Vagina (tissue), 2 donors: ENCODE results near the gene PAX2. TPM values are rescaled to one million over a fixed set of nuclear protein-coding genes. Genes with fewer than 3 reads are reported as not detected.

Experiments
- DNase-seq, 2 donors: peaks; one replicate each; pipeline ENCODE4 v3.0.0-alpha.2; 2017; ENCODE audit errors: extremely low spot score in 2 of 2
- H3K27ac ChIP-seq: fragments of 200-600 bp; sonication (generic); one replicate; pipeline ENCODE4 v1.5.1; 2019
- H3K27me3 ChIP-seq: fragments of 200-600 bp; sonication (generic); one replicate; pipeline ENCODE4 v1.5.1; 2019
- H3K36me3 ChIP-seq, 2 donors: fragments of 200-600 bp; sonication (generic); one replicate each; pipeline ENCODE4 v1.5.1; 2017 to 2019
- H3K4me1 ChIP-seq: fragments of 200-600 bp; sonication (generic); one replicate; pipeline ENCODE4 v1.5.1; 2019
- H3K4me3 ChIP-seq, 2 donors: fragments of 200-600 bp; sonication (generic); 1 replicate in 1 of 2; 2 replicates in 1 of 2; pipeline ENCODE4 v1.5.1; 2016 to 2019
- H3K9me3 ChIP-seq: fragments of 200-600 bp; sonication (generic); one replicate; pipeline ENCODE4 v1.5.1; 2019
- POLR2A ChIP-seq, 2 donors: fragments of 450-650 bp; IDR thresholded peaks; one replicate each; pipeline ENCODE4 v1.6.1; 2017; ENCODE audit warnings: antibody characterized with exemption in 2 of 2, mild to moderate bottlenecking in 2 of 2, moderate library complexity in 2 of 2
- POLR2AphosphoS5 ChIP-seq, 2 donors: sonication (generic); formaldehyde crosslinking; IDR thresholded peaks; one replicate each; pipeline ENCODE4 v1.9.0; 2017; ENCODE audit warnings: antibody characterized with exemption in 2 of 2, mild to moderate bottlenecking in 2 of 2, low read depth in 1 of 2; ENCODE audit not compliant: insufficient read depth in 1 of 2
- intact Hi-C: fragments of 100-400 bp; cut with DNase I; formaldehyde crosslinking; loops from one replicate; pipeline ENCODE4 v1.15.1; 2023
- total RNA-seq: library from RNA; depleted of rRNA; stranded (reverse); fragments of >200 nt; gene quantifications from one replicate; pipeline ENCODE4 v1.2.3, GENCODE V29; 2016
- TF ChIP-seq, protein P1 (sequence below), 3 experiments: fragments of 450-650 bp in 2 of 3; fragments of 200-600 bp in 1 of 3; sonication (generic) in 1 of 3; IDR thresholded peaks; one replicate each; pipeline ENCODE4 v1.5.1; 2017 to 2019; ENCODE audit warnings: antibody characterized with exemption in 3 of 3, mild to moderate bottlenecking in 2 of 3, moderate library complexity in 2 of 3

Gene PAX2
- total RNA-seq, 1 donor from 2014 or later = not detected

DNA sequence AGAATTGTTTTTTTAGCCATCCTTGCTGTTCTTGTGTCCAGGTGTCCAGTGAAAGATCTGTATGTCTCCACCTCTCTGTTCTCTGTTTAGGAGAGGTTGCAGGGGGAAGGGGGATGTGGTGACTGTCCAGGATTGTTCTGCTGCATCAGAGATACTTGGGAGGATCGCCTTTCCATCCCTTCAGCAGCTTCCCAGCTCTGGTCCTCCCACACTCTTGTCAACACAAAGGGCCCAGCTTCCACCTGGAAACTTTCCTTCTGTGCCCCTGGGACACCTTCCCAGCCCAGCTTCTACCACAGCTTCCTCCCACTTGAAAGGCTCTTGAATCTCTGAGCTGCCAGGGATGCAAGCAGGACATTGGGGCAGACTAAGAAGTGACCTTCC is 85.3 kb downstream of the PAX2 start:
- Histone ChIP-seq H3K27ac (no peak overlapping the region), H3K4me3 (no peak overlapping the region), H3K4me1 (peaks cover 36% of the 10 kb centered on the region), H3K9me3 (no peaks in the 10 kb centered on the region), H3K36me3 (no peaks in the 10 kb centered on the region), H3K27me3 (peaks cover 24% of the 10 kb centered on the region)
- intact Hi-C loops = no loop called here
- DNase-seq = no peak
- TF ChIP-seq POLR2AphosphoS5 (IDR thresholded peaks at IDR 0.05; ENCODE audit: insufficient read depth in 1 of 2, low read depth in 1 of 2) (no peak), POLR2A (IDR thresholded peaks at IDR 0.05) (no peak)
- TF ChIP-seq, protein P1, sequence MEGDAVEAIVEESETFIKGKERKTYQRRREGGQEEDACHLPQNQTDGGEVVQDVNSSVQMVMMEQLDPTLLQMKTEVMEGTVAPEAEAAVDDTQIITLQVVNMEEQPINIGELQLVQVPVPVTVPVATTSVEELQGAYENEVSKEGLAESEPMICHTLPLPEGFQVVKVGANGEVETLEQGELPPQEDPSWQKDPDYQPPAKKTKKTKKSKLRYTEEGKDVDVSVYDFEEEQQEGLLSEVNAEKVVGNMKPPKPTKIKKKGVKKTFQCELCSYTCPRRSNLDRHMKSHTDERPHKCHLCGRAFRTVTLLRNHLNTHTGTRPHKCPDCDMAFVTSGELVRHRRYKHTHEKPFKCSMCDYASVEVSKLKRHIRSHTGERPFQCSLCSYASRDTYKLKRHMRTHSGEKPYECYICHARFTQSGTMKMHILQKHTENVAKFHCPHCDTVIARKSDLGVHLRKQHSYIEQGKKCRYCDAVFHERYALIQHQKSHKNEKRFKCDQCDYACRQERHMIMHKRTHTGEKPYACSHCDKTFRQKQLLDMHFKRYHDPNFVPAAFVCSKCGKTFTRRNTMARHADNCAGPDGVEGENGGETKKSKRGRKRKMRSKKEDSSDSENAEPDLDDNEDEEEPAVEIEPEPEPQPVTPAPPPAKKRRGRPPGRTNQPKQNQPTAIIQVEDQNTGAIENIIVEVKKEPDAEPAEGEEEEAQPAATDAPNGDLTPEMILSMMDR (IDR thresholded peaks at IDR 0.05) = no peak

DNA sequence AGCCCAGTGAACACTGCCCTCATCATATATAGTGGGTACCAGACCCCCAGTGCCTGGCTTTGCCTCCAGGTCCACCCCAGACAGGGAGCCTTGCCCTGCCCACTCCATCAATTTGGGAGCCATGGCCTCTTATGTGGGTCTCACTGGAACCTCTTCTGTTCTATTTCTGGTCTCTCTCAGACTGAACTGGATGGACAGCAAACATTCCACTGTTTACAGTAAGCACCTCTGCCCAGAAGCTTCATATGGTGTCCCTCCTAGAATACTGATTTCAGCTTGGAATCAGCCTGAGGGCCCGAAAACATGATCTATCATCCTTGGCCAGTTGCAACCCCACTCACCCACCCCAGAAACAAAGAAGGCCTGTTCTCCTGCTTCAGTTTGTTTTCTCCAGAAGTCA is 86.4 kb downstream of the PAX2 start:
- Histone ChIP-seq H3K9me3 (no peaks in the 10 kb centered on the region), H3K27ac (no peak overlapping the region), H3K27me3 (peaks cover 21% of the 10 kb centered on the region), H3K4me1 (peaks cover 30% of the 10 kb centered on the region), H3K36me3 (no peaks in the 10 kb centered on the region), H3K4me3 (no peak overlapping the region)
- TF ChIP-seq POLR2AphosphoS5 (IDR thresholded peaks at IDR 0.05; ENCODE audit: insufficient read depth in 1 of 2, low read depth in 1 of 2) = no peak
- no peak for TF ChIP-seq POLR2A (IDR thresholded peaks at IDR 0.05)
- TF ChIP-seq, protein P1 (IDR thresholded peaks at IDR 0.05) = no peak
- DNase-seq = no peak
- intact Hi-C loops = no loop called here

DNA sequence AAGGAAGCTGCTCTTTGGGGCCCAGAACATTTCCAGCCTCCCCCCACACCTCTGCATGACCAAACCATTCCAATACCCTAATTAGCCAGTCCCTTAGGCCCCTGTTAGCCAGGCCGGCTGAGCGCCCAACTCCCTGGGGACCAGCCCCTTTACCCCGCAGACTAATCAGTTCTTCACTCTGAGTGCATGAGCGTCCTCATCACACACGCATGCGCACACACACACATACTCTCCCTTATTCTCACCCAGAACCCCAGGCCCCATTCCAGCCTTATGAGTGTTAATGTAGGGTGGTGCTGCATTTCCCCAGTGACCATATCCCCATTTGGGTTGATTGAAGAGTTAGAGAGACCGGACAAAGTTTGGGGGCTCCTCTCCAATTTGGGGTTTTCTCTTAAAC is 90.4 kb downstream of the PAX2 start:
- intact Hi-C loops = no loop called here
- Histone ChIP-seq H3K27me3 (peaks cover 4% of the 10 kb centered on the region), H3K9me3 (no peaks in the 10 kb centered on the region), H3K4me1 (no peaks in the 10 kb centered on the region), H3K36me3 (no peaks in the 10 kb centered on the region), H3K4me3 (no peak overlapping the region), H3K27ac (no peak overlapping the region)
- DNase-seq = no peak
- TF ChIP-seq POLR2AphosphoS5 (IDR thresholded peaks at IDR 0.05; ENCODE audit: insufficient read depth in 1 of 2, low read depth in 1 of 2) (no peak), POLR2A (IDR thresholded peaks at IDR 0.05) (no peak)
- TF ChIP-seq, protein P1 (IDR thresholded peaks at IDR 0.05) = no peak

DNA sequence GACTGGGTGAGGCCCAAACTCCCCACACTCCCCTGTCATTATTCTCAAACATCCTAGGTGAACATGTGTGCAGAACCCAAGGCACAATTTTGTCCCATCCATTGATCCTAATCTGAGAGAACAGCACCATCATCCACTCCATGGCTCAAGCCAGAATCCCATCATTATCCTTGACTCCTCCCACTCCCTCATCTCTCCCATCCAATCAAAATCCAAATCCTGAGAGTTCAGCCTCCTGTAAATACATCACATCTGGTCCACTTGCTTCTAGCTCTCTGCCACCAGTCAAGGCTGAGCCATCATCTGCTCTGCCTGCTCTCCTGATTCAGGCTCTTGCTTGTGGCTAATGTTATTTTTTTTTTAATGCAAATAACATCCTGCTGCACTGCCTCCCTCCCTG is 91.5 kb downstream of the PAX2 start:
- Histone ChIP-seq H3K4me1 (no peaks in the 10 kb centered on the region), H3K4me3 (no peak overlapping the region), H3K36me3 (no peaks in the 10 kb centered on the region), H3K9me3 (no peaks in the 10 kb centered on the region), H3K27me3 (peaks cover 4% of the 10 kb centered on the region), H3K27ac (no peak overlapping the region)
- DNase-seq = no peak
- intact Hi-C loops = no loop called here
- TF ChIP-seq, protein P1 (IDR thresholded peaks at IDR 0.05) = no peak
- no peak for TF ChIP-seq POLR2A (IDR thresholded peaks at IDR 0.05)
- no peak for TF ChIP-seq POLR2AphosphoS5 (IDR thresholded peaks at IDR 0.05; ENCODE audit: insufficient read depth in 1 of 2, low read depth in 1 of 2)

DNA sequence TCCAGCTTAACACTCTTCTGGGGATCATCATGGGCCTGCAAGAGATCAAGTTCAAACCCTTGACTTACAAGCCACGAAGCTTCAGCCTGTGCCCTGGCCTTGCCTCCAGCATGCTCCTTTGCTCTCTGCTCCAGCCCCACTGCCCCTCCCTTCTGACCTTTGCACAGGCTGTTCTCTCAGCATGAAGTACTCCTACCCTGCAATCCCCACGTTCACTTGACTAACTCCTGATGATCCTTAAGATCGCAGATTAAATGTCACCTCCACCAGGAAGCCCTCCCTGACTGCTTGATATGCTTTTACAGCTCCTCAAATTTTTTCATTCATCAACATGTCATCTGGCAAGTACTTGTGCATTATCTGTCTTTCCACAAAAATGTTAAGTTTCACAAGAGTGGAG is 91.9 kb downstream of the PAX2 start:
- intact Hi-C loops = no loop called here
- Histone ChIP-seq H3K4me3 (no peak overlapping the region), H3K9me3 (no peaks in the 10 kb centered on the region), H3K27me3 (no peaks in the 10 kb centered on the region), H3K27ac (no peak overlapping the region), H3K36me3 (no peaks in the 10 kb centered on the region), H3K4me1 (no peaks in the 10 kb centered on the region)
- no peak for DNase-seq
- TF ChIP-seq POLR2A (IDR thresholded peaks at IDR 0.05) = no peak

DNA sequence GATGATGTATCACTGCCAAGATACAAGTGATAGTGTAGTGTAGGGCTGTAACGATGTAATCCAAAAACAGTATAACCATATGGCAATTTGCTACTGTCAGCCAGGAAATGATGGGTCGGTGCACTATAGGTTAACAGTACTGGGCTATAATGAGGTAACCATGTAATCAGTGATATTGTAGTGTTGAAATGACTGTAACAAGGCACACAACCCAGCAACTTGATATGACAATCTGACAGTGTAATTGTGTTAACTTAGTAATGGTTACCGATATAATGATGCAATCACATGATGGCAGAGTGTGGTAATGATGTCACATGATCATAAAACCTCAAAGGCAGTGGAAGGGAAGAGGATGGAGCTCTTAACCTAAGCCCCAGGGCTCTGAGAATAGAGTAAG is 93.6 kb downstream of the PAX2 start:
- H3K27ac ChIP-seq = no peak overlapping the region
- H3K36me3 ChIP-seq = no peaks in the 10 kb centered on the region
- no peak for TF ChIP-seq POLR2A (IDR thresholded peaks at IDR 0.05)
- TF ChIP-seq, protein P1 (IDR thresholded peaks at IDR 0.05) = no peak
- TF ChIP-seq POLR2AphosphoS5 (IDR thresholded peaks at IDR 0.05; ENCODE audit: insufficient read depth in 1 of 2, low read depth in 1 of 2) = no peak
- no peak overlapping the region for H3K4me3 ChIP-seq
- H3K9me3 ChIP-seq = no peaks in the 10 kb centered on the region
- intact Hi-C loops = no loop called here
- no peaks in the 10 kb centered on the region for H3K27me3 ChIP-seq
- no peak for DNase-seq
- H3K4me1 ChIP-seq = no peaks in the 10 kb centered on the region
